Endothelial cell of umbilical vein (primary cell): Measurements from ENCODE around the gene CFLAR. TPM values are rescaled to one million over a fixed set of nuclear protein-coding genes. Genes with fewer than 3 reads are reported as not detected.

Source experiments
- BruUV-seq: library from RNA; stranded (reverse); fragments of 400-500 nt; replicated peaks from 2 replicates; lab custom pipeline; 2021; lab: Mats Ljungman, UMichigan
- CTCF ChIA-PET: fragments of 300-600, 350-600 bp; sonication (Branson Sonifier 250); formaldehyde crosslinking; loops from one replicate; lab custom pipeline; 2021; ENCODE audit warnings: antibody characterized with exemption, inconsistent platforms; lab: Charles Lee
- POLR2A ChIA-PET: fragments of 300-600, 350-600 bp; sonication (Branson Sonifier 250); formaldehyde crosslinking; loops from one replicate; lab custom pipeline; 2021; ENCODE audit warnings: antibody characterized with exemption, inconsistent platforms; lab: Charles Lee
- DNase-seq: peaks from one replicate; pipeline ENCODE4 v3.0.0-alpha.2; 2011; ENCODE audit warnings: low read depth, low spot score
- FAIRE-seq: peaks from 2 replicates; lab custom pipeline; 2011; peaks lifted over from hg19 to GRCh38; lab: Jason Lieb, UNC
- H2AFZ ChIP-seq: 2 replicates; pipeline ENCODE4 v1.6.0; 2012; ENCODE audit warnings: low read depth, low read length, control low read depth, inconsistent platforms
- H3K27ac ChIP-seq: 2 replicates; pipeline ENCODE4 v1.5.1; 2011; ENCODE audit warnings: low read depth, mild to moderate bottlenecking, control low read depth, low read length, moderate library complexity; ENCODE audit not compliant: insufficient read depth
- H3K27me3 ChIP-seq, 2 experiments: 2 replicates each; pipeline versions ENCODE4 v1.6.0 to v1.6.1; 2011; ENCODE audit warnings: low read length in 2 of 2, mixed read lengths in 1 of 2; ENCODE audit not compliant: control insufficient read depth in 2 of 2, insufficient read depth in 2 of 2
- H3K36me3 ChIP-seq, 2 experiments: 2 replicates in 1 of 2; 3 replicates in 1 of 2; pipeline ENCODE4 v1.5.1; 2011; ENCODE audit warnings: low read length in 2 of 2, mild to moderate bottlenecking in 1 of 2, moderate library complexity in 1 of 2; ENCODE audit not compliant: control insufficient read depth in 2 of 2, insufficient read depth in 2 of 2; ENCODE audit errors: extremely low read depth in 1 of 2
- H3K4me1 ChIP-seq: 3 replicates; pipeline ENCODE4 v1.5.1; 2011; ENCODE audit warnings: mild to moderate bottlenecking, low read length; ENCODE audit not compliant: control insufficient read depth, insufficient read depth; ENCODE audit errors: extremely low read depth
- H3K4me2 ChIP-seq: 2 replicates; pipeline ENCODE4 v1.6.1; 2011; ENCODE audit warnings: low read length, control low read depth, mixed read lengths; ENCODE audit not compliant: insufficient read depth
- H3K4me3 ChIP-seq, 3 experiments: fragments of 200-600 bp in 1 of 3; sonication (generic), shearing (Covaris generic) in 1 of 3; replicated peaks in 1 of 3; 2 replicates each; pipeline ENCODE4 v1.5.1; 2011 to 2016; ENCODE audit warnings: control low read depth in 3 of 3, low read length in 3 of 3, mild to moderate bottlenecking in 2 of 3, inconsistent platforms in 1 of 3, low read depth in 1 of 3, moderate library complexity in 1 of 3; ENCODE audit not compliant: insufficient read depth in 1 of 3
- H3K79me2 ChIP-seq: 2 replicates; pipeline ENCODE4 v1.6.0; 2012; ENCODE audit warnings: low read length, inconsistent platforms; ENCODE audit not compliant: control insufficient read depth, insufficient read depth
- H3K9ac ChIP-seq: replicated peaks from 2 replicates; pipeline ENCODE3; 2011; ENCODE audit warnings: low read length, control low read depth; ENCODE audit not compliant: insufficient read depth; ENCODE audit errors: extremely low read depth
- H3K9me1 ChIP-seq: replicated peaks from 3 replicates; pipeline ENCODE4 v1.6.0; 2011; ENCODE audit warnings: mild to moderate bottlenecking, low read length; ENCODE audit not compliant: control insufficient read depth, insufficient read depth; ENCODE audit errors: extremely low read depth
- H3K9me3 ChIP-seq: replicated peaks from 2 replicates; pipeline ENCODE4 v1.5.1; 2012; ENCODE audit warnings: low read length, inconsistent platforms; ENCODE audit not compliant: control insufficient read depth, insufficient read depth
- H4K20me1 ChIP-seq: replicated peaks from 2 replicates; pipeline ENCODE3; 2011; ENCODE audit warnings: mild to moderate bottlenecking, low read length; ENCODE audit not compliant: control insufficient read depth, insufficient read depth; ENCODE audit errors: extremely low read depth
- EZH2 ChIP-seq: IDR thresholded peaks from 2 replicates; pipeline ENCODE4 v1.6.1; 2012; ENCODE audit warnings: borderline replicate concordance, low read depth, mild to moderate bottlenecking, moderate library complexity, low read length, inconsistent platforms; ENCODE audit not compliant: severe bottlenecking
- FOS ChIP-seq: IDR thresholded peaks from 2 replicates; pipeline ENCODE4 v1.6.1; 2011; ENCODE audit warnings: mild to moderate bottlenecking, low read length, moderate library complexity, borderline replicate concordance; ENCODE audit not compliant: insufficient read depth
- GATA2 ChIP-seq: IDR thresholded peaks from 2 replicates; pipeline ENCODE4 v1.7.0; 2011; ENCODE audit warnings: low read depth, mild to moderate bottlenecking, moderate library complexity, mixed read lengths, low read length; ENCODE audit not compliant: insufficient read length, insufficient read depth
- JUN ChIP-seq: IDR thresholded peaks from 2 replicates; pipeline ENCODE4 v1.6.1; 2011; ENCODE audit warnings: borderline replicate concordance, low read depth; ENCODE audit not compliant: insufficient read length, insufficient read depth
- MYC ChIP-seq: IDR thresholded peaks from one replicate; pipeline ENCODE4 v1.6.1; 2011; ENCODE audit warnings: mild to moderate bottlenecking, low read depth, low read length
- POLR2A ChIP-seq: IDR thresholded peaks from 2 replicates; pipeline ENCODE4 v1.6.1; 2012; ENCODE audit warnings: low read depth, mild to moderate bottlenecking, control low read depth, low read length
- POLR2AphosphoS5 ChIP-seq: IDR thresholded peaks from 2 replicates; pipeline ENCODE4 v1.6.1; 2012; ENCODE audit warnings: low read depth, mild to moderate bottlenecking, control low read depth, low read length, moderate library complexity; ENCODE audit not compliant: insufficient read depth
- dilution Hi-C: fragments of 300-500 bp; cut with MboI; formaldehyde crosslinking; loops from one replicate; pipeline ENCODE4 v1.15.0; 2019; ENCODE audit warnings: low sequenced_read_pairs; ENCODE audit not compliant: extremely low pct_ligation_motif_present
- intact Hi-C: fragments of 100-400 bp; cut with micrococcal nuclease; formaldehyde crosslinking; loops from one replicate; pipeline ENCODE4 v1.10.0; 2022
- polyA plus RNA-seq, 4 experiments: library from polyadenylated mRNA; depleted of rRNA in 3 of 4; stranded (reverse) in 3 of 4; unstranded in 1 of 4; fragments of >200 nt; gene quantifications; 2 replicates each; pipeline versions ENCODE4 v1.2.1 to v1.2.3, GENCODE V29; 2011 to 2012; ENCODE audit warnings: missing spikeins in 1 of 4
- total RNA-seq: library from RNA; stranded (reverse); gene quantifications from 2 replicates; pipeline ENCODE4 v1.2.3, GENCODE V29; 2021
- TF ChIP-seq, protein P1 (sequence below), 2 donors: IDR thresholded peaks; 1 replicate in 1 of 2; 2 replicates in 1 of 2; pipeline ENCODE4 v1.5.1; 2011; ENCODE audit warnings: low read length in 2 of 2, mild to moderate bottlenecking in 2 of 2, moderate library complexity in 2 of 2, control low read depth in 1 of 2, inconsistent platforms in 1 of 2, low read depth in 1 of 2; ENCODE audit not compliant: insufficient read depth in 1 of 2; ENCODE audit errors: extremely low read depth in 1 of 2
- TF ChIP-seq, protein P2 (sequence below): IDR thresholded peaks from 2 replicates; pipeline ENCODE4 v1.6.1; 2011; ENCODE audit not compliant: insufficient read depth, insufficient read length

Gene CFLAR
- total and polyA plus RNA-seq, 2 donors (not counting 3 experiments of a cell fraction or from before 2014, with no cell fraction given), result 104 to 260 TPM

DNA sequence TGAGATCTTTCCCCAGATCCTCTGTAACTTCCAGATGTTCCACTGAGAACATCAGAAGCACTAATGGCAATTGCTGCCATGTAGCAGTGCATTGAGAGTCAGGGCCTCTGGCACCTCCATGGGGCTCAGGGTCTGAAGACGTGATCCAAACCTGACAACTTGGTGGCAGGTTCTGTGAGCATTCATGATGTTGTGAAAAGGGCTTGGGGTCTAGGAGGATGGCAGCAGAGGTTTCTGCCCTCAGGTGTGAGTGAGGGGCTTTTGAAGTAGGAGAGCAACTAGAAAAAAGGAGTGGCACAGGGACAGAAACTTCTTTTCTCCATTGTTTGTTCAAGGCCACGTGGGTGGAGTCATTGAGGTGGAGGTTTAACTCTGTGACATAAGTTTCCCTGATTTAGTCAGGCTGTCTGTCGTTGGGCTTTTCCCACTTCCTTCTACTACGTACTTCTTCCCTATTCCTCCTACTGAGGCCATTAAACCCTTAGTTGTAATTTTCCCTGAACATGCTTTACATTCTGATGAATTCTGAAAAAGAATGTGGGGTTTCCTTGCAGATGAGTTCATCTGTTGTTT, 13.1 kb downstream of the CFLAR start:
- FAIRE-seq (peak; percentile 63), DNase-seq (peak; percentile 88)
- no TSS peak for BruUV-seq
- Histone ChIP-seq H3K4me1 (peaks cover 82% of the 10 kb centered on the region), H3K9me3 (no peaks in the 10 kb centered on the region), H3K4me3 (peak overlapping the region in 1 of 3 experiments; percentile 63), H3K4me2 (peak overlapping the region; percentile 85), H3K36me3 (peaks cover 0 to 4% of the 10 kb centered on the region in 2 experiments), H3K27ac (peak overlapping the region; percentile 99), H4K20me1 (no peaks in the 10 kb centered on the region), H2AFZ (no peak overlapping the region), H3K79me2 (peaks cover 68% of the 10 kb centered on the region), H3K9ac (peak overlapping the region; percentile 80), H3K27me3 (no peaks in the 10 kb centered on the region), H3K9me1 (no peaks in the 10 kb centered on the region)
- ChIA-PET CTCF (interaction anchor here (0.7 to 4.8 kb wide), 3 partner anchors 8 to 22 kb away, joined by 3 to 19 read pairs (median 6); no protein-coding TSS in a partner anchor), POLR2A (interaction anchor here (0.7 to 0.9 kb wide), 2 partner anchors 11 to 29 kb away, joined by 3 to 4 read pairs; no protein-coding TSS in a partner anchor)
- TF ChIP-seq EZH2, result no peak
- peak; percentile 20 for TF ChIP-seq MYC
- TF ChIP-seq POLR2A, result peak; percentile 63
- no peak for TF ChIP-seq GATA2
- peak; percentile 22 for TF ChIP-seq FOS
- TF ChIP-seq, protein P1, sequence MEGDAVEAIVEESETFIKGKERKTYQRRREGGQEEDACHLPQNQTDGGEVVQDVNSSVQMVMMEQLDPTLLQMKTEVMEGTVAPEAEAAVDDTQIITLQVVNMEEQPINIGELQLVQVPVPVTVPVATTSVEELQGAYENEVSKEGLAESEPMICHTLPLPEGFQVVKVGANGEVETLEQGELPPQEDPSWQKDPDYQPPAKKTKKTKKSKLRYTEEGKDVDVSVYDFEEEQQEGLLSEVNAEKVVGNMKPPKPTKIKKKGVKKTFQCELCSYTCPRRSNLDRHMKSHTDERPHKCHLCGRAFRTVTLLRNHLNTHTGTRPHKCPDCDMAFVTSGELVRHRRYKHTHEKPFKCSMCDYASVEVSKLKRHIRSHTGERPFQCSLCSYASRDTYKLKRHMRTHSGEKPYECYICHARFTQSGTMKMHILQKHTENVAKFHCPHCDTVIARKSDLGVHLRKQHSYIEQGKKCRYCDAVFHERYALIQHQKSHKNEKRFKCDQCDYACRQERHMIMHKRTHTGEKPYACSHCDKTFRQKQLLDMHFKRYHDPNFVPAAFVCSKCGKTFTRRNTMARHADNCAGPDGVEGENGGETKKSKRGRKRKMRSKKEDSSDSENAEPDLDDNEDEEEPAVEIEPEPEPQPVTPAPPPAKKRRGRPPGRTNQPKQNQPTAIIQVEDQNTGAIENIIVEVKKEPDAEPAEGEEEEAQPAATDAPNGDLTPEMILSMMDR (IDR thresholded peaks at IDR 0.05; ENCODE audit: extremely low read depth in 1 of 2, insufficient read depth in 1 of 2, low read depth in 1 of 2, low read length in 2 of 2), result no peak
- peak; percentile 65 for TF ChIP-seq POLR2AphosphoS5
- TF ChIP-seq, protein P2, sequence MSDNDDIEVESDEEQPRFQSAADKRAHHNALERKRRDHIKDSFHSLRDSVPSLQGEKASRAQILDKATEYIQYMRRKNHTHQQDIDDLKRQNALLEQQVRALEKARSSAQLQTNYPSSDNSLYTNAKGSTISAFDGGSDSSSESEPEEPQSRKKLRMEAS, result peak; percentile 88
- peak; percentile 27 for TF ChIP-seq JUN
- dilution Hi-C loops (no loop called here), intact Hi-C loops (no loop called here)
